Osteoblast (primary cell): ENCODE results near the gene AANAT. TPM values are rescaled to one million over a fixed set of nuclear protein-coding genes. Genes with fewer than 3 reads are reported as not detected.

ENCODE experiments used
- DNase-seq: peaks from one replicate; pipeline ENCODE4 v3.0.0; 2011; ENCODE audit warnings: low spot score, mixed read lengths; ENCODE audit not compliant: insufficient read length; ENCODE audit errors: missing footprints
- H2AFZ ChIP-seq: 2 replicates; pipeline ENCODE4 v1.6.0; 2011; ENCODE audit warnings: mild to moderate bottlenecking, low read length
- H3K27ac ChIP-seq: 2 replicates; pipeline ENCODE4 v1.5.1; 2011; ENCODE audit warnings: mild to moderate bottlenecking, low read depth, low read length, moderate library complexity
- H3K27me3 ChIP-seq: 2 replicates; pipeline ENCODE4 v1.6.0; 2012; ENCODE audit warnings: mild to moderate bottlenecking, control low read depth, inconsistent platforms, low read length, moderate library complexity; ENCODE audit not compliant: insufficient read depth
- H3K36me3 ChIP-seq: 2 replicates; pipeline ENCODE4 v1.5.1; 2011; ENCODE audit warnings: mild to moderate bottlenecking, low read length, control low read depth, moderate library complexity; ENCODE audit not compliant: insufficient read depth
- H3K4me1 ChIP-seq: 2 replicates; pipeline ENCODE4 v1.5.1; 2011; ENCODE audit warnings: mild to moderate bottlenecking, low read length, control low read depth, moderate library complexity; ENCODE audit not compliant: insufficient read depth
- H3K4me2 ChIP-seq: 2 replicates; pipeline ENCODE4 v1.6.0; 2011; ENCODE audit warnings: mild to moderate bottlenecking, low read length; ENCODE audit not compliant: insufficient read depth
- H3K4me3 ChIP-seq: fragments of 200-600 bp; sonication (generic); 3 replicates; pipeline ENCODE4 v1.5.1; 2012; ENCODE audit warnings: mild to moderate bottlenecking, low read length, inconsistent platforms; ENCODE audit not compliant: insufficient read depth
- H3K79me2 ChIP-seq: 2 replicates; pipeline ENCODE4 v1.6.0; 2012; ENCODE audit warnings: mild to moderate bottlenecking, low read length, control low read depth, inconsistent platforms; ENCODE audit not compliant: insufficient read depth
- H3K9me3 ChIP-seq: 2 replicates; pipeline ENCODE4 v1.5.1; 2011; ENCODE audit warnings: low read depth, low read length, control low read depth
- H4K20me1 ChIP-seq: 2 replicates; pipeline ENCODE4 v1.6.0; 2012; ENCODE audit warnings: mild to moderate bottlenecking, low read length, control low read depth; ENCODE audit not compliant: insufficient read depth
- CTCF ChIP-seq: IDR thresholded peaks from 2 replicates; pipeline ENCODE4 v1.5.1; 2011; ENCODE audit warnings: mild to moderate bottlenecking, low read depth, low read length, moderate library complexity; ENCODE audit errors: extremely low read depth
- total RNA-seq: library from RNA; depleted of rRNA; stranded (reverse); fragments of >200 nt; gene quantifications from 2 replicates; pipeline ENCODE4 v1.2.3, GENCODE V29; 2012

The AANAT gene
- total RNA-seq, 1 donor: not detected

DNA sequence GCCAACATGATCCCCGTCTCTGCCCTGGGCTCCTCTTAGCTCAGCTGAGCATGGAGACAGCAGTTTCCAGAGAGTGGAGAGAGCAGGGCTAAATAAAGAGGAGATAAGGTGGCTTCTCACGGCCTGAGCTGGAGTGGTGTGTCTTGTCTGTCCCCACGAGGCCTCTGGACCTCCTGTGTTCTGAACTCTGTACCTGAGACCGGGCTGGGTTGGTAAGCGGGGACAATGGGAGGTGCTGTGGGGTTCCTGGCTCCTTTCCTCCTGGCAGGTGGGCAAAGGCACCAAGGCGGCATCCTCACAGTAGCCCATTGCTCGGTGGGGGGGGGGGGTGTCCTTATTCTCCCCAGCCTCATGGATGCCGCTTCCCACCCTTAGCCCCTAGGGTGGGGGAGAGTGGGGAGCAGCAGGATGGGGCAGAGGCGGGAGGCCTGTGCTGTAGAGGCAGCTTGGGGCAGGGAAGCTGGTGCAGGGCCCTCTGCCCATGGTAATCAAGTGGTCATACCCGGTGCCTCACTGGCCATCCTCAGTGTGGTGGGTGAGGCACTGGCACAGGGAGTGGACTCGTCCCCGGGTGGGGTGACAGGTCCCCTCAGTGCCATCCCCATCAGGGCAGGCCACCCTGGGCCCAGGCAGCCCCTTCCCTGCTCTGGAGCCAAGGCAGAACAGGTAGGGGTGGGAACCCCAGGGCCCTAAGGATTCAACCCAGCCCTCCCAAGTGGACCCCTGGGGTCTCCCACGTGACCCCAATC lies 2.8 kb downstream of the AANAT start:
- H4K20me1 ChIP-seq: no peaks in the 10 kb centered on the region
- H2AFZ ChIP-seq: no peak overlapping the region
- H3K79me2 ChIP-seq: no peaks in the 10 kb centered on the region
- no peak overlapping the region for H3K4me2 ChIP-seq
- H3K36me3 ChIP-seq: no peaks in the 10 kb centered on the region
- no peaks in the 10 kb centered on the region for H3K9me3 ChIP-seq
- no peak for TF ChIP-seq CTCF
- no peaks in the 10 kb centered on the region for H3K27me3 ChIP-seq
- H3K4me3 ChIP-seq: no peak overlapping the region
- peak; percentile 66 for DNase-seq
- no peaks in the 10 kb centered on the region for H3K4me1 ChIP-seq
- H3K27ac ChIP-seq: no peak overlapping the region

DNA sequence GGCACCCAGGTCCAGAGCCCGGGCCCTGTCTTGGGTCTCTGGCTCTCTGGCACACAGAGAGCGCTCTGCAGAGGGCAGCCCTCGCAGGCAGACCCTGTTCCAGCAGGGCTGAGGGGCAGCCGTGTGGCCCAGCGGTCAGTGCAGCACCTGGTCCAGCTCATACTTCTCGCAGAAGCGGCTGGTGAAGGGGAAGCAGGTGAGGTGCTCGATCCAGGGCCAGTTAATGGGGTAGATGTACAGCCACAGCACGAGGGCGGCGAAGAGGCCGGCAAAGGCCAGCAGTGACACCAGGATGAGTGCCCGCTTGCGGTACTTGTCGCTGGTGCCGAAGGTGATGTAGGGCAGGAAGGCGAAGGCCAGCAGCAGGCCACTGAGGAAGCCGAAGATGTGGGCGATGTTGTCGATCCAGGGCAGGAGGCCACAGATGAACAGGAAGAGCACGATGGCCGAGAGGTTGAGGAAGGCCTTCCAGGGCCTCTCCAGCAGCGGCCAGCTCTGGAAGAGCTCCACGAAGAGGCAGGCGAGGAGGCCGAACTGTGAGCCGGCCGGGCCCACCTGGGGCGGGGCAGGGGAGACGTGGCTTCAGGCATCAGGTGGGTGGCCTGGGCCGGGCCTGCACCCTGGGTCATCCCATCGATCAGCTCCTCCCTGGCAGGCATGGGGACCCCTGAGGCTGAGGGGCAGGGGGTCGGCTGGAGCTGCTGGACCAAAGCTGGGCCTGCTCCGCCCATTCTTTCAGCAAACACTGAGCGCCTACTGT lies 4.3 kb downstream of the AANAT start:
- Histone ChIP-seq H3K27ac (no peak overlapping the region), H3K27me3 (no peaks in the 10 kb centered on the region), H3K4me1 (no peaks in the 10 kb centered on the region), H3K4me2 (no peak overlapping the region), H4K20me1 (no peaks in the 10 kb centered on the region), H2AFZ (no peak overlapping the region), H3K4me3 (no peak overlapping the region), H3K36me3 (no peaks in the 10 kb centered on the region), H3K9me3 (no peaks in the 10 kb centered on the region), H3K79me2 (no peaks in the 10 kb centered on the region)
- DNase-seq: peak; percentile 73
- TF ChIP-seq CTCF: no peak

DNA sequence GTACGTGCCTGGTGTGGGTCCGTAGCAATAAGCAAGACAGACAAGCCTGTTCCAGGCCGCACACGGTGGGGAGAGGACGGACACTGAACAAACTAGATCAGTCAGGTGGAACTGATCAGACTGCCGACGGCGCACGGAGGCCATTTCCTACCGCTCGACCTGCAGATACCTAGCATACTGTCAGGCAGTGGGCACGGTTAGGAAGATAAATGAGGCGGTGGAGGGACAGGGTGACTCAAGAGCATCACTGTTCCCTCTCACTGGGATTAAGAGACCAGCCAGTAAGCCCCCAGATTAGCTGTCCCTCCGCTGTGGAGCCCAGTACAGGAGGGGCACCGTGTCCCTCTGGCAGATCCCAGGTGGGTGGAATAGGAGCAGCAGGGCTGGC lies 4.8 kb downstream of the AANAT start:
- no peak overlapping the region for H3K4me2 ChIP-seq

More for the DNA sequence above, 4.8 kb downstream of the AANAT start:
- H3K9me3 ChIP-seq: no peaks in the 10 kb centered on the region
- no peaks in the 10 kb centered on the region for H3K27me3 ChIP-seq
- no peaks in the 10 kb centered on the region for H4K20me1 ChIP-seq
- H3K36me3 ChIP-seq: no peaks in the 10 kb centered on the region
- no peak overlapping the region for H2AFZ ChIP-seq
- H3K79me2 ChIP-seq: no peaks in the 10 kb centered on the region
- H3K4me1 ChIP-seq: no peaks in the 10 kb centered on the region
- DNase-seq: no peak
- no peak overlapping the region for H3K27ac ChIP-seq
- no peak for TF ChIP-seq CTCF
- no peak overlapping the region for H3K4me3 ChIP-seq
